Right ventricle myocardium inferior (tissue), 1 donor: ENCODE results near the gene KIAA1614. TPM values are rescaled to one million over a fixed set of nuclear protein-coding genes. Genes with fewer than 3 reads are reported as not detected.

Source experiments
- ATAC-seq: fragments of 200-7000 bp; cut with Tn5 transposase; one replicate; pipeline ENCODE4 v1.9.1; 2020; ENCODE audit warnings: mild to moderate bottlenecking, moderate library complexity
- DNase-seq: peaks from one replicate; pipeline ENCODE4 v3.0.0; 2021; ENCODE audit errors: missing footprints
- intact Hi-C: fragments of 100-400 bp; cut with DNase I; formaldehyde crosslinking; loops from one replicate; pipeline ENCODE4 v1.11.0; 2022
- long read RNA-seq: library from polyadenylated mRNA; unstranded; transcript quantifications from one replicate; pipeline ENCODE4 v2.0.0, GENCODE V29; 2021
- total RNA-seq: library from RNA; stranded (reverse); fragmentation: NEBNext Ultra II Directional; extraction: Animal tissue kit (Norgen Biotek cat#: 25700); gene quantifications from one replicate; pipeline ENCODE4 v1.2.1, GENCODE V29; 2021
- donor health status: DM: no; HTN: yes; CAD: no; lungs with severe emphysema.

Gene KIAA1614, protein sequence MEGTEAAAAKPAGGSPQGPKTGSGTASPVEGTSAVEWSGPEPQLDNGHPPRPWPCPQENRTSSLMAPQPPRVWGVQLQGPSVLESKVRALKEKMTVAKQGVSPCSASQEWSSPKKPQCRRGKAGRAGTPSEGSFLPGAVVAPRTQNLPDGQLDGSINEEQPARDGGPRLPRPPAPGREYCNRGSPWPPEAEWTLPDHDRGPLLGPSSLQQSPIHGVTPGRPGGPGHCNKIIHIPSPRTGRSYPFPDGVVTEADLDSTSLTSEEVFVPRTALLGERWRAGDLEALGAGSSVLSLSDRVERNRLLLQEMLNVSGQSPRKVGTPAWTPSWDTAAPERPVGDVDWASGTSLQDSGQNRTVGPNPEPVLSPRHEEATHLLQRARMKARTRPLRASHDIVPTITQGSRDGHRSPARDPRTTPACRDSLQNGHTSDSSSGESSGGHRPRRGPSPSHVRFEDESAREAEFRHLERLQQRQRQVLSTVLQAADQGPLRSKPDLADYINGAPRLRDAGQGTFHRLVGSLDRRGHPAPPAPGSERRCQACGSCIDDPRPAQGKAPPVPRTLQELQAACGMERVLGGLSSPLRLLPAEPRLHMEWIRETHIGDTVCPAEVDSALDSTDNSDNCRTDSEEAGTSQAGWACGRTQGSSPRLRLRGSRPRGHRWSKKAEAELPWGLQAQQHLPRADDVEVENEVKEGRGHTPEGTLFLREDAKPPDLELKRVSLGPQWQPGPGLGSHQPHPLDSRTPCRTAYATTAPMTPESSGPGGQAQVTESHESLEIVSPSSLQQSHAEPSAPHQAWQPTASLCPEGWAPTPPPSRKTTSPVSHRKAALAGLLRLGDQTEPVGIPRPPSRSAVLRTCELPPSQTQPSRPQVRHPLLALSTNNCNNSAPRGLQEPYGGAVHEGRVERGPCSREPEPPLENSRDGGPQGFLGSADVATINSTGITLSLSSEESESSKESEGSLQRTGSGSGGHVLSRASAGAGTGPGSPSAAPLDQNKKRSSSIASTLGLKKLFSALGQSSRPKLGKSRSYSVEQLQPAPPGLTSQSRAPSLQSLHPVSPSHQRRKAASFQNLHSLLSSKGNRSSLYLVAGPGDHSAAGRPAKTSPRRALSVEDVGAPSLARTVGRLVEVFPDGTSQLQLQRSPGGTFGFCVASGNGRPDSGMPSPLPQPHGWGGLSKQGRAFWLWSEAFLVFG
- 6.4 TPM for total RNA-seq
- long read RNA-seq, partial matches to known transcripts: 1 of 9 reads
- long read RNA-seq, other reads (novel, unspliced or antisense): 8 of 9 reads

DNA sequence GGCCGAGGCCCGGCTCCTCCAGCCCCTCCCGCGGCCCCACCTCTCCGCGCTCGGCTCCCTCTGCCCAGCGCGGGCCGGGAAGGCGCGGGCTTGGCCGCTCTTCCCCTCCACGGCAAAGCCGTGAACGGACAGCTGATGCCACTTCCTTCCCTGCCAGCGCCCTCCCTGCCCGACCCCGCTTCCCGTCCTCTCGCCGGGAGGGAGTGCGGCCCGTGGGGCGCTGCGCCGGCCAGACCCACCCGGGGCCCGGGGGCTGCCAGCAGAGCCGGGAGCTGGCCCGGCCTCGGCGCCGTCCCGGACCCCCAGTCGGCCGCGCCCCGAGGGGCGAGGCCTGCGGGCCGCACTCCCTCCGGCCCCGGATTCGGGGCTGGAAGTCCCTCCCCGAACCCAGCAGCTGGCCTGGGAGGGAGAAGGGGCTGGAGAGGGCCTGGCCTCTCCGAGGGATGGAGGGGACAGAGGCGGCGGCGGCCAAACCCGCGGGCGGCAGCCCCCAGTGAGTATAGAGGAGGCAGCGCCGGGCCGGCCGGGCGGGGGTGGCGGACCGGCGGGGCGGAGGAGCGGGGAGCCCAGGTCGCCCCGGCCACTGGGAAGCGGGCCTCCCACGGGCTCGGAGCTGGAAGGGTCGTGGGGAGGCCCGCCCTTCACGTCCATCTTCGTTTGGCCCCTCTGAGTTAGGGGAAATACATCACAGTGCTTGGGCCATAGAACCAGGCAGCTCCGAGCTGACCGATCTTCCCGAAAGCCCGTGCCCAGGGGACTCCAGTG, at the start of gene KIAA1614:
Gene KIAA1614 (plus strand): TSS at position 97 of the 765 bp plus-strand sequence. CDS start 347 bp downstream, at position 444.
- DNase-seq (no peak), ATAC-seq (peak; percentile 80)
- intact Hi-C loops: no loop called here

DNA sequence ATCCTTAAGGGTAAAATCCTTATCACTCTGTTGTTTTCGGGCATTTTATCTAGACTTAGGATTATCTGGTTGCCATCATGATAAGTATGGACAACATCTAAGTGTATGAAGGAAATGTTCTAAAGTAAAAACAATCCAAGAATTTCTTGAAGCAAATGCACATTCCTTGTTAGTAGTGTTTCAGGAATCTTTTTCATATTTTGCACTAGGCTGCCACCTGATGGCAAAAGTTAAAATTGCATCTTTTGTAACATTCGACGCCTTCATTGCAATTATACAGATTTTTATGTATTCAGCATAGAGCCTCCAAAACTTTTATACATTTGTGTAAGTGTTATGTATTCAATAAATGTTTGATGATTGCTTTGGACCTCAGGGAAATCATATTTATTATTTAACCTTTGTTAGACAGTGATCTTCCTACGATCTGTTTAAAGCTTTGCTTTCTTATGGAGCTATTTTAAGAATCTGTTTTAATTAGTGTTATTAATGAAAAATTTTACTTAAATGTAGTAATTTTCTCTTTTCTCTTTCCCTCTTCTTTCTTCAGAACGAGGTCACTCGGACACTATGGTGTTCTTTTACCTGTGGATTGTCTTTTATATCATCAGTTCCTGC, 49.4 kb upstream of the KIAA1614 start:
- ATAC-seq (no peak), DNase-seq (no peak)
- intact Hi-C loops: loop anchor here (5.0 kb wide), 2 partner anchors 331 to 346 kb away; no protein-coding TSS in a partner anchor

DNA sequence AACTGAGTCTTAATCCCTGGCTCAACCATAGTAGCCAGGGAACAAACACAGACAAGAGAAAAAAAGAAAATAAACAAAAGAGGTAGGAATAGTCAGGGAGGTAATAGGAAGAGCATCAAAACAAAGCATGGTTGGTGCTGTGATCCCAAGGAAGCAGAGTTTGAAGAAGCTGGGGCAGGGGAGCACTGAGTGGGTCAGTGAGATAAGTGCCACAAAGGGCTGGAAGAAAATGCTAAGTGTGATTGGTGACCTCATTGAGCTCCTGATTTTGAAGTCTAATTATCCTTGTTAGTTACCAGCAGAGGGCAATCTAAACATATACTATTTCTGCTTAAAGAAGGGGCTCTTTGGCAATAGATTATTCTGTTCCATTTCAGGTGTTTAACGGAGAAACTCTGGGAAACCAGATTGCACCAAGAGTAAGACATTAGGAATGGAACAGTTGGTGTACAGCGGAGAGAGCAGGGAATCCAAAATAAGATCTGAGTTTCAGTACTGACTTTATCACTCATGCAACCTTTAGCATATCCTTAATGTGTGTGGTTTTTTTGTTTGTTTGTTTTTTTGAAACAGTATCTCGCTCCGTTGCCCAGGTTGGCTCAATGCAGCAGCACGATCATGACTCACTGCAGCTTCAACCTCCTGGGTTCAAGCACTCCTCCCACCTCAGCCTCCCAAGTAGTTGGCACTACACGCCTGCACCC, 30.7 kb upstream of the KIAA1614 start:
- DNase-seq: no peak
- intact Hi-C loops: loop anchor here (1.0 to 5.0 kb wide), 3 partner anchors 140 to 285 kb away; partner anchors contain the start of gene STX6
- ATAC-seq: peak; percentile 45

DNA sequence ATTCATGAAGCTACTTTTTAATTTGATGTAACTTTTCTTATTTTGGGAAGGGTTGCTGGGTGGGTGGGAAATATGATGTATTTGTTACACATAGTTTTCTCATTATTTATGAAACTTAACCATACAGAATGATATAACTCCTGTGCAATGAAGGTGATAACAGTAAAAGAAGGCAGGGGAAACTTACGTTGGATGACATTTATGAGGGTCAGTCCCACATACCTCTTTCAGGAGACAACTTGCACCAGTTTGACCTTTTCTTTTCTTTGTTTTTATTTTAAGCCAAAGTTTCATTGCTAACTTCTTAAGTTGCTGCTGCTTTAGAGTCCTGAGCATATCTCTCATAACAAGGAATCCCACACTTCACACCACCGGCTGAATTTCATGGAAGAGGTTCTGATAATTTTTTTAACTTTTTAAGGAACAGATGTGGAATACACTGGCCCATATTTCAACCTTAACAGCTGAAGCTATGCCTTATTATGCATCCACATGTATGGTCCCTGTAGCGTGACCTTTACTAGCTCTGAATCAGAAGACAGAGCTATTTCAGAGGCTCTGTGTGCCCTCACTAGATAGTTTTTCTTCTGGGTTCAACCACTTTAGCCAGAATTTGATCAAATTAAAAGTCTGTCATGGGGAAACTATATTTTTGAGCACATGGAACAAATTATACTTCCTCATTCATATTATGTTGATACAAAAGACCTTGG, 28.0 kb upstream of the KIAA1614 start:
- no peak for DNase-seq
- intact Hi-C loops: loop anchor here (5.0 kb wide), 2 partner anchors 138 to 283 kb away; partner anchors contain the start of gene STX6
- no peak for ATAC-seq

DNA sequence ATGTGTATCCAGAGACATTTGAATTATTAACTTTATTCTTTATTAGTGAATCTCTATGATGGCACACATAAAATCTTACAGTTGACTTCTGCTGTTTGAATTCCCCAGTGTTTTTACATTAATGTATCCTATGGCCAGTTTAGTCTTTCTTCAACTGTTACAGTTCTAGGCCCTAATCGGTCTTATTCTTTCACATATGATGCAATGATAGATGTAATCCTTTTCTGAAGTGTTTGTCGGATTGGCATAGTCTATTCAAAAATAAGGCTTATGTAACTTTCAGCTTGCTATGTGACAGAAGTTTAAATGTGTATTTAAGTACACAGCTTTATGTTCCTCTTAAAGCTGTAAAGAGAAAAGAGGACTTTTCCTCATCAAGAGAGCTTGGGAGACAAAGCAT, 26.4 kb upstream of the KIAA1614 start:
- intact Hi-C loops: no loop called here
- ATAC-seq (no peak), DNase-seq (no peak)

DNA sequence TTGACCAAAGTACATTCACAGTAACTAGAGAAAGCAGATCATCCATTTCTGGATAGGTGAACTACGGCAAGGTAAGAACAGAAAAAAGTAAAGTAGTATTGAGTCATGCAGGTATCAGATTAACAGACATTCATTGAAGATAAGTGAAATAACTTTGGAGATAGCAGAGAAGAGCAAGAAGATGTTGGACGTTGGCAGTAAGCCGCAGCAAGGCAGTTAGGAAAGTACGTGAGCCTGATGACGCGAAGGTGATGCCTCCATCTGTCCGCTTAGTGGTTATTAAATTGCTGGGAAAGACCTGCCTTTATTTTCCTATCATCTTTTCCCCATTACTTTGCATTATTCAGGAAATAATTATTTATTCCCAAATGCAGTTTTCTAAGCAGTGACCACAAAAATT, 24.9 kb upstream of the KIAA1614 start:
- intact Hi-C loops: no loop called here
- DNase-seq: no peak
- no peak for ATAC-seq

DNA sequence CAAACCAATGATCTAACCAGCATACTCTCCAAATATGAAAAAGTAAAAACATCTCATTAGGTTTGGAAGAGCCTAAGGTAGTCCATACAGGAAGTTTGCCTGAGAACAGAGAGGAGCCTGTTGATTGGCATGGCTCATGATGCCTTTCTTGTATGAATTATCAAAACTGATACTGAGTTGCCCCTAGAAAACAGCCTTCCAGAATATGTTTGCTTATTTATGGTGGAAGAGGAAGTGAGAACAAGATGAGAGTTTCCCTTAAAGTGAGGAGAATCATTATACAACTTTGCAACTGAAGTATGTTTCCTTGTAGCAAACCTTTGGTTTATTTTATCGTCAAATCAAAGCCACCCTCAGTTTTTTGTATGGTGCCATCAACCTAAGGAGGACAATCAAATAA, 23.8 kb upstream of the KIAA1614 start:
- intact Hi-C loops: no loop called here
- ATAC-seq: no peak
- DNase-seq: no peak

DNA sequence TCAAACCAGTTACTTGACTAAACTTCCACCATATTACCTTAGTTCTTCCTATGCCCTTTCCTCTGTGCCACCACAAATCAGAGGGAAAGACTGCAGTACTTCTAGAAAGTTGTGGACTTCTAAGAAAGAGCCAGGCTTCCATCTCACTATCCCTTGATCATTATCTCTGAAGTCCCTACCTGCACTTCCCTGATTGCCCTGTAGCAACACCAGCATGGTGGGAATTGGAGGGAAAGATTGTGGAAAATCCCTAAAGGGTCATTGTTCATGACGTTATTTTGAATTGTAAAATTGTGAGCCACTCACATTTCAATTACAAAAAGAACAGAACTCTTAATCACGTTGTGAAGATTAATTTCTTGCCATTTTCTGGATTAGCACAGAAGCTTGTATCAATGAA, 23.4 kb upstream of the KIAA1614 start:
- DNase-seq (no peak), ATAC-seq (no peak)
- intact Hi-C loops: no loop called here

DNA sequence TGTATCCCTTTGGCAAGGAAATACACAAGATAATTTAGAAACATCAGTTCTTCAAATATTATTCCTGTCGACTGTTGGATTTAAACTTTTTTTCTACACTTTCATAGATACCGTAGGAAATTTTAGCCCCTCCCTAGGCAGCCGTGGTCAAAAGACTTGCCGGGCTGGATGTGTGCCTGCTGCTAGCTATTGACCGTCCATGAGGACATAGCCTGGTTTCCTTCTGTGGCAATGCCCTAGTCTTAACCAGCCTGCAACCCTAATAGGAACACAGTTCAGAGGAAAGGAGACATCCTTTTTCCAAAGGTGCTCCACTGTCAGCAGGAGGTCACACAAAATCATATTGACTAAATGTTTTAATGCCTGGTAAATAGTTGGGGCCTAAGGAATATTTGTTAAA, 20.4 kb upstream of the KIAA1614 start:
- DNase-seq: no peak
- intact Hi-C loops: no loop called here
- ATAC-seq: no peak

DNA sequence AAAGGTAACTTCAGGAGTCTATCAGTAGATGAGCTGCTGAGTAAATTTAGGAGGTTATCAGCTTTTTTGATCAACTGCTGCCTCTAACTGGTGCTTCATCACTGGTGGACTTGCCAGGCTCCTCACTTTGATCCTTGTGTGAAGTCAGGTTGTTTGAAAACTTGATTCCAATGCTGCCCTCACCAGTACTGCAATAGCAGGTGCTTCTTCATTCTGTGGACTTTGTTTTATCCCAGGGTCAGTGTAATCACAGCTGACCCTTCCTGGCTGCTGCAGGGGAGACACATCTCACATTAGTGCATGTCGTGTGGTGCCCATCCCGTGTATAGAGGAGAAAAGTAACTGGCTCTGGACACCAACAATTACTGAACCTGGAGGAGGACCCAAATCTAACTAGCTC, 20.0 kb upstream of the KIAA1614 start:
- intact Hi-C loops: no loop called here
- ATAC-seq (no peak), DNase-seq (no peak)

DNA sequence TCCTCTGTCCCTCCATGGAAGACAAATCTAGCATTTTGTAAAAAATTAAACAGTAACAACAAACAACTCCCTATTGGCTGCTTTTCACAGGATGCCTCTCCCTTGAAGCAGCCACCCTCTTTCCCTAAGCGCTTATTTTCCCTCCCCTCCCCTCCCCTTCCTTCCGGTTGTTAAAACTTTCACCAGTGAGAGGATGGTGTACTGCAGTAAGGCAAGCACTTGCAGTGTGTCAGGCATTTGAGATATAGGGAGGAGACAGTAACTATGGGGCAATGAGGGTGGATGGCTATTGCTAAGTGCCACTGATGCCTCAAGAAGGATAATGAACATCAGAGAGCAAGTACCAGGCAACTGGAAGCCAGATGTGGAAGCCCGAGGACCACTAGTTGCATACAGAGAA, 19.1 kb upstream of the KIAA1614 start:
- intact Hi-C loops: no loop called here
- ATAC-seq: no peak
- no peak for DNase-seq

DNA sequence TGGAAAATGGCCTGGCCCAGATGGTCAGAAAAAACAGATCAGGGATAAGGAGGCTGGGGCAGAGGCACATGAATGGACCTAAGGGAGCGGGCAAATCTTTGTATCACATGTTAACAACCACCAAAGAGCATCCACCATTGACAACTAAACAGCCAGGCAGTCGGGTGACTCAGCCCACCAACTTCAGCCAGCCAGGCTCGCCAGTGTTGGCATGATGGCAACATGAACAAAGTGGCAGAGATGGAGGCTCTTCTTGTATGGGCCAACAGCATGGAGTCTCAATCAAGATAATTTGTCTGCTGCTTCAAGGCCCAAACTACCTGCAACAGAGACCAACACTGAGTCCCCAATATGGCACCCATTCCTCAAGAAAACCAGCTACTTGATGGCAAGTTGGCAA, 16.5 kb upstream of the KIAA1614 start:
- intact Hi-C loops: no loop called here
- no peak for DNase-seq
- no peak for ATAC-seq

DNA sequence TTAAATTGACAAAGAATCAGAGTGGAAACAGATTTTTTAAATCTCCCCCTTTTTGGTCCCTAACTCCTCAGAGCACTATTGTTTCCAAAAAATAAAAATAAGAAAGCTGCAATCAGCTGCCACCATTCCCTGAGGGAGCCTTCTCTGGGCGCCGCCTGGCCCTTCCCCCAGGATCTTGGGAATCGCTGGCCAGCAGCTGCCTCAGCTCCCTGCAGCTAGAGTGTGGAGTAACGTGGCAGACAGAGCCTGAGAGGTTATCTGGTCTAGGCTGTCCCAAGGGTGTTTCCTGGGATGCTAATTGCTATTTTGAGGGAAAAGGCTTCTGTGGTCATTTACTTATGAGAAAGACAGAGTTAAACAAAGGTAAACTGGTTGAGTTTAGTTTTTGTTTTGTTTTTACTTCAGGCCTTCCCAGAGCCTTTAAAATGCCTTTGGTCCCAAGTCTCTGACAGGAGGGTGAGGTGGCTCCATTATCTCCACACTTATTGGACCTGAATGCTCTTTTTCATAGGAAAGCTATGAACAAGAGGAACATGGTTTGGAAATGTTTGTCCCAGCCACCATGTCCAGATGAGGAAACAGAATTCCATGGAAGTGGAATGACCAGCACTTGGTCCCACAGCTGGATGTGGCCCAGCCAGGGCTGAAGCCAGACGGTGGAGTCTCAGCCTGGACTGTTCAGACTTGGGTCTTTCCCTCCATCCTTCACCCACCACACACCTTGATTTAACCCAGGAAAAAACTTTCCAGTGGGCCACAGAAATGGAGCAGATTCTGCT, 14.1 kb upstream of the KIAA1614 start:
- intact Hi-C loops: no loop called here
- peak; percentile 74 for ATAC-seq
- no peak for DNase-seq

DNA sequence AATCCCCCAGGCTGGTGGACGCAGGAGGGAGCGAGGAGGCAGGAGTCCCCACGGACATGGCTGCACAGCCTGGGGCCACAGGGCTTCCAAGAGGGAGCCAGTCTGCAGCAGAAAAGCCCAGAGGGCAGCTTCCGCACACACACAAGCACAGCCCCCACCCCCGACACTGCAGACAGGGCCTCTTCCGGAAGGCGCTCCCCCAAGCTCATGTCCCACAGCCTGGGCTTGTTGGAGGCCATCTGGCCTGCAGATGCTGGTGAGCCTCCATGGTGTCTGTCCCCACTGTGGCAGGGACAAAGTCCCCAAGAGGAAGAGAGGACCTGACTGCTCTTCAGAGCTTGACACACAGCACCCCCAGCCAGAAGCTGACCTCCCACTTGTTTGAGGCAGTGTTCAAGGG, 13.4 kb upstream of the KIAA1614 start:
- DNase-seq (no peak), ATAC-seq (no peak)
- intact Hi-C loops: no loop called here

DNA sequence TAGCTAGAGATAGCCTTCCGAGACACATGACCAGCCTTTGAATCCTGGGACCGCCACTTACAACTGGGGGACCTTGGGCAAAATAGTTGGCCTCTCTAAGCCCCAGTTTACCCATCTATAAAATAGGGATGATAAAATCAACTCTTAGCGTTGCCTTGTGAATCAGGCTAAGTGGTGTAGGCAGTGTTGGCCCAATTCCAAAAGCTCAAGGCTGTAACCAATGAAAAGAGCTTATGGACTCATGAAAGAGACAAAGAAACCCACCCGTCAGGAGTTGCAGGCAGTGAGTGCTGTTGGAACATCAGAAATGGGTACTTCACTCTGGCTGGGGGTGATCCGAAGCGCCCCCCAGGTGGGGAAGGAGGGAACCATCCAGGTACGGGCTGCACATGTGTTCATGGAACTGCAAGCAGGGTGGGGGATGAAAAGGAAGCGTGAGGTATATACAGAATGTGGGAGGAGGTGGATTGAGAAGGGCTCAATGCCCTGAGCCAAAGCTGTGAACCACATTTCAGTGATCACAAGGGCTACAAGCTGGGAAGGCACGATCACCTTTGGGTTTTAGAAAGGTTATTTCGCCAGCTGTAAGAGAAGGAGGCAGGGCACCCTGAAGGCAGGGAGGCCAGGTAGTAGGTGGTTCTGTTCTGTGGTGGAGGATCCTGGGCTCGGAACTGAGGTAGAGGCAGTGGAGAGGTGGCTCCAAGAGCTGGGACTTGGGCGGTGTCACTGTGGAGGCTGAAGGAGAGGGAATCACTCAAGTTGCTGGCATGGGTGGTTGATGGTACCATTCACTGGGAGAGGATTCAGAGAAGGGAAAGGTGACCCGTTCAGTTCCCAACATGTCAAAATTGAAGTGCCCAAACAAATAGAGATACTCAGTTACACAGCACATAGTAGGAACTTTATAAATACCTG, 11.4 kb upstream of the KIAA1614 start:
- ATAC-seq (no peak), DNase-seq (no peak)
- intact Hi-C loops: no loop called here
